Measurements from ENCODE around the gene AQP10. TPM values are rescaled to one million over a fixed set of nuclear protein-coding genes. Genes with fewer than 3 reads are reported as not detected.

The AQP10 gene
- total RNA-seq, 1 donor: not detected

GRCh38 chr1:154324669-154325582 is 4.0 kb downstream of the AQP10 start, which contains the start of gene ATP8B2:
TSS of gene ATP8B2 (plus strand) at chr1:154325525. CDS start at chr1:154328142, 2,617 bp downstream.
- Histone ChIP-seq H3K79me2 (ENCODE audit: insufficient read depth, low read length) (peaks cover 26% of the 10 kb centered on the region), H3K36me3 (ENCODE audit: insufficient read depth, low read length) (peaks cover 5% of the 10 kb centered on the region), H3K9me3 (ENCODE audit: low read depth, low read length) (no peaks in the 10 kb centered on the region), H3K4me2 (ENCODE audit: insufficient read depth, low read length) (peak within 1 kb of the TSS; percentile 98), H3K4me1 (ENCODE audit: insufficient read depth, low read length) (peaks cover 31% of the 10 kb centered on the region), H2AFZ (ENCODE audit: low read length) (peak within 1 kb of the TSS; percentile 94), H4K20me1 (ENCODE audit: insufficient read depth, low read length) (peaks cover 12% of the 10 kb centered on the region), H3K27me3 (ENCODE audit: insufficient read depth, low read length) (peaks cover 15% of the 10 kb centered on the region), H3K4me3 (ENCODE audit: insufficient read depth, low read length) (peak within 1 kb of the TSS; percentile 83), H3K27ac (ENCODE audit: low read depth, low read length) (peak within 1 kb of the TSS; percentile 100)
- peak; percentile 93 for DNase-seq (ENCODE audit: insufficient read length, low spot score, missing footprints)
- TF ChIP-seq CTCF (IDR thresholded peaks at IDR 0.05; ENCODE audit: extremely low read depth, low read depth, low read length): peak; percentile 87

GRCh38 chr1:154325583-154326545 is 5.0 kb downstream of the AQP10 start:
- Histone ChIP-seq H3K4me3 (ENCODE audit: insufficient read depth, low read length) (peak overlapping the region; percentile 83), H2AFZ (ENCODE audit: low read length) (peak overlapping the region; percentile 81), H3K9me3 (ENCODE audit: low read depth, low read length) (no peaks in the 10 kb centered on the region), H3K27me3 (ENCODE audit: insufficient read depth, low read length) (peaks cover 15% of the 10 kb centered on the region), H3K4me1 (ENCODE audit: insufficient read depth, low read length) (peaks cover 33% of the 10 kb centered on the region), H3K36me3 (ENCODE audit: insufficient read depth, low read length) (peaks cover 14% of the 10 kb centered on the region), H4K20me1 (ENCODE audit: insufficient read depth, low read length) (peaks cover 21% of the 10 kb centered on the region), H3K4me2 (ENCODE audit: insufficient read depth, low read length) (peak overlapping the region; percentile 97), H3K27ac (ENCODE audit: low read depth, low read length) (peak overlapping the region; percentile 100), H3K79me2 (ENCODE audit: insufficient read depth, low read length) (peaks cover 35% of the 10 kb centered on the region)
- peak; percentile 99 for DNase-seq (ENCODE audit: insufficient read length, low spot score, missing footprints)
- TF ChIP-seq CTCF (IDR thresholded peaks at IDR 0.05; ENCODE audit: extremely low read depth, low read depth, low read length): peak; percentile 69

GRCh38 chr1:154326546-154327465 is 5.9 kb downstream of the AQP10 start:
- peak overlapping the region; percentile 97 for H3K4me2 ChIP-seq (ENCODE audit: insufficient read depth, low read length)
- H3K36me3 ChIP-seq (ENCODE audit: insufficient read depth, low read length): peaks cover 23% of the 10 kb centered on the region
- peak overlapping the region; percentile 81 for H2AFZ ChIP-seq (ENCODE audit: low read length)
- H3K4me3 ChIP-seq (ENCODE audit: insufficient read depth, low read length): peak overlapping the region; percentile 83
- peaks cover 15% of the 10 kb centered on the region for H3K27me3 ChIP-seq (ENCODE audit: insufficient read depth, low read length)
- H3K79me2 ChIP-seq (ENCODE audit: insufficient read depth, low read length): peaks cover 38% of the 10 kb centered on the region
- peak; percentile 98 for DNase-seq (ENCODE audit: insufficient read length, low spot score, missing footprints)
- no peaks in the 10 kb centered on the region for H3K9me3 ChIP-seq (ENCODE audit: low read depth, low read length)
- H3K4me1 ChIP-seq (ENCODE audit: insufficient read depth, low read length): peaks cover 33% of the 10 kb centered on the region
- TF ChIP-seq CTCF (IDR thresholded peaks at IDR 0.05; ENCODE audit: extremely low read depth, low read depth, low read length): no peak
- peaks cover 27% of the 10 kb centered on the region for H4K20me1 ChIP-seq (ENCODE audit: insufficient read depth, low read length)
- peak overlapping the region; percentile 100 for H3K27ac ChIP-seq (ENCODE audit: low read depth, low read length)

All from osteoblast (primary cell).